Caco-2 (cell line): ENCODE data around the gene ZNF521. TPM values are rescaled to one million over a fixed set of nuclear protein-coding genes. Genes with fewer than 3 reads are reported as not detected.

Experiments
- BruUV-seq: library from RNA; stranded (reverse); fragments of 400-500 nt; replicated peaks from 2 replicates; lab custom pipeline; 2021; lab: Mats Ljungman, UMichigan
- CTCF ChIA-PET: fragments of 300-600 bp; sonication (Branson Sonifier 250); formaldehyde crosslinking; loops from one replicate; lab custom pipeline; 2022; ENCODE audit warnings: antibody characterized with exemption; lab: Charles Lee
- POLR2A ChIA-PET: fragments of 300-600 bp; sonication (Branson Sonifier 250); formaldehyde crosslinking; loops from one replicate; lab custom pipeline; 2022; ENCODE audit warnings: antibody characterized with exemption; lab: Charles Lee
- DNase-seq, 2 experiments: peaks; one replicate each; pipeline versions ENCODE4 v3.0.0 to v3.0.0-alpha.2; 2020 to 2022
- H3K27me3 ChIP-seq: replicated peaks from 2 replicates; pipeline ENCODE4 v1.6.0; 2011; ENCODE audit warnings: low read length; ENCODE audit not compliant: control insufficient read depth, insufficient read depth
- H3K36me3 ChIP-seq: 2 replicates; pipeline ENCODE4 v1.5.1; 2011; ENCODE audit warnings: low read length; ENCODE audit not compliant: control insufficient read depth, insufficient read depth
- H3K4me1 ChIP-seq: fragments of 250-450 bp; sonication (Bioruptor Pico); 2 replicates; pipeline ENCODE4 v1.5.1; 2020; ENCODE audit warnings: mild to moderate bottlenecking
- H3K4me3 ChIP-seq: 2 replicates; pipeline ENCODE4 v1.5.1; 2011; ENCODE audit warnings: low read depth, mild to moderate bottlenecking, control low read depth, low read length
- H3K9me3 ChIP-seq: fragments of 250-450 bp; sonication (Bioruptor Pico); 2 replicates; pipeline ENCODE4 v1.5.1; 2020; ENCODE audit warnings: mild to moderate bottlenecking, moderate library complexity
- H3K27ac Mint-ChIP-seq: one replicate; pipeline ENCODE4 v1.8.0; 2022; ENCODE audit warnings: mixed read lengths; ENCODE audit not compliant: unreplicated experiment
- H3K27me3 Mint-ChIP-seq: one replicate; pipeline ENCODE4 v1.8.0; 2022; ENCODE audit warnings: mixed read lengths; ENCODE audit not compliant: insufficient read depth, unreplicated experiment
- H3K36me3 Mint-ChIP-seq: one replicate; pipeline ENCODE4 v1.8.0; 2022; ENCODE audit warnings: mild to moderate bottlenecking, mixed read lengths; ENCODE audit not compliant: insufficient read depth, unreplicated experiment
- H3K4me1 Mint-ChIP-seq: one replicate; pipeline ENCODE4 v1.8.0; 2022; ENCODE audit warnings: low read depth, mixed read lengths; ENCODE audit not compliant: unreplicated experiment
- H3K4me3 Mint-ChIP-seq: one replicate; pipeline ENCODE4 v1.8.0; 2022; ENCODE audit warnings: mild to moderate bottlenecking, moderate library complexity, mixed read lengths; ENCODE audit not compliant: unreplicated experiment
- H3K9me3 Mint-ChIP-seq: one replicate; pipeline ENCODE4 v1.8.0; 2022; ENCODE audit warnings: mixed read lengths; ENCODE audit not compliant: unreplicated experiment
- intact Hi-C: fragments of 100-400 bp; cut with micrococcal nuclease; formaldehyde crosslinking; loops from one replicate; pipeline ENCODE4 v1.10.0; 2022; ENCODE audit not compliant: unreplicated experiment
- total RNA-seq: library from RNA; stranded (reverse); gene quantifications from 2 replicates; pipeline ENCODE4 v1.2.3, GENCODE V29; 2022
- TF ChIP-seq, protein P1 (sequence below), 2 experiments: fragments of 200-600 bp in 1 of 2; IDR thresholded peaks; 1 replicate in 1 of 2; 2 replicates in 1 of 2; pipeline versions ENCODE4 v1.5.1 to v1.8.0; 2011 to 2022; ENCODE audit warnings: antibody characterized with exemption in 1 of 2, control low read depth in 1 of 2, inconsistent platforms in 1 of 2, low read depth in 1 of 2, low read length in 1 of 2, mild to moderate bottlenecking in 1 of 2, moderate library complexity in 1 of 2; ENCODE audit not compliant: insufficient read depth in 1 of 2, severe bottlenecking in 1 of 2, unreplicated experiment in 1 of 2

Gene ZNF521
- total RNA-seq, 1 experiment from 2014 or later = not detected

DNA sequence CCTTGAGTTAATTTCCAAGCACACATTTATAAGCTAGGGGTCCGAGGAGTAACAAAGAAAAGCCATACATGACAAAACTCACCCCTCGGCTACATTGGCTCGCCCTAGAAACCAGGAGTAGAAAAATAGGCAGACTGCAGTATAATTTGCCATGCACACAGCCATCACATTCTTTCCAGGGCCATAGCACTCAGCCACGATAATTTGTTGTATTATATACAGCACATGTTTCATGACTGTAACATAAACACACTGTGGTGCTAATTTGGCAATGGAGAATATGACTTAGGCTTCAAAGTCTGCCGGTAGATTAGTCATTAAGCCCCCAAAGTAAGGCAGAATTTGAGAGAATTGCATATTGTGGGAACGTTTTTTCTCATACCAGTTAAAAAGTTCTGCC, 254.9 kb downstream of the ZNF521 start:
- no peaks in the 10 kb centered on the region for H3K36me3 ChIP-seq
- DNase-seq = no peak
- intact Hi-C loops = no loop called here
- no TSS peak for BruUV-seq
- no peak overlapping the region for H3K4me3 Mint-ChIP-seq
- H3K27me3 Mint-ChIP-seq = no peaks in the 10 kb centered on the region
- H3K9me3 ChIP-seq = no peaks in the 10 kb centered on the region
- TF ChIP-seq, protein P1, sequence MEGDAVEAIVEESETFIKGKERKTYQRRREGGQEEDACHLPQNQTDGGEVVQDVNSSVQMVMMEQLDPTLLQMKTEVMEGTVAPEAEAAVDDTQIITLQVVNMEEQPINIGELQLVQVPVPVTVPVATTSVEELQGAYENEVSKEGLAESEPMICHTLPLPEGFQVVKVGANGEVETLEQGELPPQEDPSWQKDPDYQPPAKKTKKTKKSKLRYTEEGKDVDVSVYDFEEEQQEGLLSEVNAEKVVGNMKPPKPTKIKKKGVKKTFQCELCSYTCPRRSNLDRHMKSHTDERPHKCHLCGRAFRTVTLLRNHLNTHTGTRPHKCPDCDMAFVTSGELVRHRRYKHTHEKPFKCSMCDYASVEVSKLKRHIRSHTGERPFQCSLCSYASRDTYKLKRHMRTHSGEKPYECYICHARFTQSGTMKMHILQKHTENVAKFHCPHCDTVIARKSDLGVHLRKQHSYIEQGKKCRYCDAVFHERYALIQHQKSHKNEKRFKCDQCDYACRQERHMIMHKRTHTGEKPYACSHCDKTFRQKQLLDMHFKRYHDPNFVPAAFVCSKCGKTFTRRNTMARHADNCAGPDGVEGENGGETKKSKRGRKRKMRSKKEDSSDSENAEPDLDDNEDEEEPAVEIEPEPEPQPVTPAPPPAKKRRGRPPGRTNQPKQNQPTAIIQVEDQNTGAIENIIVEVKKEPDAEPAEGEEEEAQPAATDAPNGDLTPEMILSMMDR (IDR thresholded peaks at IDR 0.05; ENCODE audit: insufficient read depth in 1 of 2, low read depth in 1 of 2, low read length in 1 of 2, severe bottlenecking in 1 of 2, unreplicated experiment in 1 of 2) = no peak
- POLR2A ChIA-PET = no interaction called here
- H3K4me1 Mint-ChIP-seq = no peaks in the 10 kb centered on the region
- H3K4me1 ChIP-seq = no peaks in the 10 kb centered on the region
- H3K9me3 Mint-ChIP-seq = no peaks in the 10 kb centered on the region
- H3K27me3 ChIP-seq = no peaks in the 10 kb centered on the region
- CTCF ChIA-PET = no interaction called here
- H3K36me3 Mint-ChIP-seq = no peaks in the 10 kb centered on the region
- no peak overlapping the region for H3K4me3 ChIP-seq
- H3K27ac Mint-ChIP-seq = no peak overlapping the region

DNA sequence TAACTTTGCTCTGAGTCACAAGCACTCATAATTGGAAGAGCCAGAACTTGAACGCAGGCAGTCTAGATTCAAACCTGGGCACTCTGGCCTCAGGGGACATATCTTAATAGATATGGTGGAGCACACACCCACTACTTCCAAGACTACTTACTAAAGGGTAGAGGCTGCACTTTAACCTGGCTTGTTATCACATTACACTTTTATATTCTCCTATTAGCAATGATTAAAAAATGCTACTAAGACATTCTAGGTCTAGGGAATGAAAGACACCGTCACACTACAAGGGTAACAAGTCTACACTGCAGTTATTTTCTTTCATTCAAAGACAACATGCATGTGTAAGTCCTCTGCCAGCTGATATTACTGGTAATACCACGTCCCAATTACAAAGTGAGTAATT, 258.8 kb downstream of the ZNF521 start:
- TF ChIP-seq, protein P1 (IDR thresholded peaks at IDR 0.05; ENCODE audit: insufficient read depth in 1 of 2, low read depth in 1 of 2, low read length in 1 of 2, severe bottlenecking in 1 of 2, unreplicated experiment in 1 of 2) = no peak
- ChIA-PET CTCF (no interaction called here), POLR2A (no interaction called here)
- Histone ChIP-seq H3K36me3 (no peaks in the 10 kb centered on the region), H3K4me3 (no peak overlapping the region), H3K27me3 (no peaks in the 10 kb centered on the region), H3K4me1 (no peaks in the 10 kb centered on the region), H3K9me3 (no peaks in the 10 kb centered on the region)
- no peaks in the 10 kb centered on the region for H3K9me3 Mint-ChIP-seq
- intact Hi-C loops = no loop called here
- no peaks in the 10 kb centered on the region for H3K4me1 Mint-ChIP-seq
- BruUV-seq = no TSS peak
- no peak overlapping the region for H3K4me3 Mint-ChIP-seq
- DNase-seq = no peak
- H3K27ac Mint-ChIP-seq = no peak overlapping the region
- no peaks in the 10 kb centered on the region for H3K36me3 Mint-ChIP-seq
- H3K27me3 Mint-ChIP-seq = no peaks in the 10 kb centered on the region

DNA sequence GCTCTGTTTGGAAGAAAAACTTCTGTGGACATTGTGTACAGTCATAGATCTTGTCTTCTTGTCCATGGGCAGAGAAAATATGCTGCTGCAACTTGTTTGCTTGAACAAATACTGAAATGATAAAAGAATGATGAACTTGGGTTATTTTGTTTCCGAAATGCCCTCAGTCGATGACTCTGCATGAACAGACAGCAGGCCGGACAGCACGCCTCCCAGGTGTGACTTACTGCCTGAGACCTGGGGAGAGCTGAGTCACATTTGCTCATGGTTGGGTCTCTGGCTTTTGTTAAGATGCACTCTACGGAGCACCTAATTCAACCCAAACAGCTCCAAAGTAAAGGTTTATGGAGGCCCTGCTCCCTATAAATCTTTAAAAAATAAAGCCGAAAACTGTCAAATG, 262.5 kb downstream of the ZNF521 start:
- Mint-ChIP-seq H3K4me3 (no peak overlapping the region), H3K36me3 (no peaks in the 10 kb centered on the region), H3K4me1 (no peaks in the 10 kb centered on the region), H3K27ac (no peak overlapping the region), H3K27me3 (no peaks in the 10 kb centered on the region), H3K9me3 (no peaks in the 10 kb centered on the region)
- intact Hi-C loops = no loop called here
- Histone ChIP-seq H3K4me1 (no peaks in the 10 kb centered on the region), H3K4me3 (no peak overlapping the region), H3K27me3 (no peaks in the 10 kb centered on the region), H3K9me3 (no peaks in the 10 kb centered on the region), H3K36me3 (no peaks in the 10 kb centered on the region)
- CTCF ChIA-PET = no interaction called here
- DNase-seq = no peak
- TF ChIP-seq, protein P1 (IDR thresholded peaks at IDR 0.05; ENCODE audit: insufficient read depth in 1 of 2, low read depth in 1 of 2, low read length in 1 of 2, severe bottlenecking in 1 of 2, unreplicated experiment in 1 of 2) = no peak
- POLR2A ChIA-PET = no interaction called here
- no TSS peak for BruUV-seq
